Measurements from ENCODE around the gene ABHD8. TPM values are rescaled to one million over a fixed set of nuclear protein-coding genes. Genes with fewer than 3 reads are reported as not detected.

ABHD8 gene
- total RNA-seq, 1 experiment from 2014 or later: 13.2 TPM

DNA sequence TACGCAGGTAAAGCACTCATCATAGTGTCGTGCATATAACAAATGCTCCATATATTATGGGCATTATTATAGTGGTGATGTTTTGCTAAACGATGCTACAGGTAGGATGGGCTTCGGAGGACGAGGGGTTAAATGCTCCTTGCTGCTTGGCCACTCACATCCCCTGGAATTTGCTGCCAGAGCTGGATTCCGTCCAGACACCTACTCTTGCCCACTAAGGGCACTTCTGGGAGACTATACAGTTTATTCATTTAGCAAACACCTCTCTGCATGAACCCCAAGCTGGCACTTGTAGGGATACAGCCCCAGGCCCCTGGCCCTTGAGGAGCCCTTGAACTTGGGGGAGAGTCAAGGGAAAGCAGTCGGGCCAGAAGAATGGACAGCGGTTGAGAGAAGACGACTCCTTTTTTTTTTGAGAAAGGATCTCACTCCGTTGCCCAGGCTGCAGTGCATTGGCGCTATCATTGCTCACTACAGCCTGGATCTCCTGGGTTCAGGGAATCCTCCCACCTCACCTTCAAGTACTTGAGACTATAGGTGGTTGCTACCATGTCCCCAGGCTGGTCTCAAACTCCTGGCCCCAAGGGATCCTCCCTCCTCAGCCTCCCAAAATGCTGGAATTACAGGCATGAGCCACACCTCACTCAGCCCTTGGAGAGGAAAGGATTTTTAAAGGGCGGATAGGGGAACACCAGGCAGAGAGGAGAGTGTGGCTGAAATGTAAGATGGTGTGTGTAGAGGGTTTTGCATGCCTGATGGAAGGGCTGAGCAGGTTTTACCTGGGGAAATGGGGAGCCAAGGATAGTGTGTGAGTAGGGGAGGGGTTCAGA is 1.4 kb upstream of the ABHD8 start:
- DNase-seq (ENCODE audit: low spot score) (no peak), ATAC-seq (no peak)
- H3K9me3 Mint-ChIP-seq: no peaks in the 10 kb centered on the region
- peak; percentile 89; the same call in 1 of the 2 replicates for TF ChIP-seq ZNF121 (CRISPR knock-in tag; IDR thresholded peaks at IDR 0.05)
- TF ChIP-seq GABPB1 (CRISPR knock-in tag; IDR thresholded peaks at IDR 0.05): no peak
- TF ChIP-seq, protein P1, sequence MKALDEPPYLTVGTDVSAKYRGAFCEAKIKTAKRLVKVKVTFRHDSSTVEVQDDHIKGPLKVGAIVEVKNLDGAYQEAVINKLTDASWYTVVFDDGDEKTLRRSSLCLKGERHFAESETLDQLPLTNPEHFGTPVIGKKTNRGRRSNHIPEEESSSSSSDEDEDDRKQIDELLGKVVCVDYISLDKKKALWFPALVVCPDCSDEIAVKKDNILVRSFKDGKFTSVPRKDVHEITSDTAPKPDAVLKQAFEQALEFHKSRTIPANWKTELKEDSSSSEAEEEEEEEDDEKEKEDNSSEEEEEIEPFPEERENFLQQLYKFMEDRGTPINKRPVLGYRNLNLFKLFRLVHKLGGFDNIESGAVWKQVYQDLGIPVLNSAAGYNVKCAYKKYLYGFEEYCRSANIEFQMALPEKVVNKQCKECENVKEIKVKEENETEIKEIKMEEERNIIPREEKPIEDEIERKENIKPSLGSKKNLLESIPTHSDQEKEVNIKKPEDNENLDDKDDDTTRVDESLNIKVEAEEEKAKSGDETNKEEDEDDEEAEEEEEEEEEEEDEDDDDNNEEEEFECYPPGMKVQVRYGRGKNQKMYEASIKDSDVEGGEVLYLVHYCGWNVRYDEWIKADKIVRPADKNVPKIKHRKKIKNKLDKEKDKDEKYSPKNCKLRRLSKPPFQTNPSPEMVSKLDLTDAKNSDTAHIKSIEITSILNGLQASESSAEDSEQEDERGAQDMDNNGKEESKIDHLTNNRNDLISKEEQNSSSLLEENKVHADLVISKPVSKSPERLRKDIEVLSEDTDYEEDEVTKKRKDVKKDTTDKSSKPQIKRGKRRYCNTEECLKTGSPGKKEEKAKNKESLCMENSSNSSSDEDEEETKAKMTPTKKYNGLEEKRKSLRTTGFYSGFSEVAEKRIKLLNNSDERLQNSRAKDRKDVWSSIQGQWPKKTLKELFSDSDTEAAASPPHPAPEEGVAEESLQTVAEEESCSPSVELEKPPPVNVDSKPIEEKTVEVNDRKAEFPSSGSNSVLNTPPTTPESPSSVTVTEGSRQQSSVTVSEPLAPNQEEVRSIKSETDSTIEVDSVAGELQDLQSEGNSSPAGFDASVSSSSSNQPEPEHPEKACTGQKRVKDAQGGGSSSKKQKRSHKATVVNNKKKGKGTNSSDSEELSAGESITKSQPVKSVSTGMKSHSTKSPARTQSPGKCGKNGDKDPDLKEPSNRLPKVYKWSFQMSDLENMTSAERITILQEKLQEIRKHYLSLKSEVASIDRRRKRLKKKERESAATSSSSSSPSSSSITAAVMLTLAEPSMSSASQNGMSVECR (CRISPR knock-in tag; IDR thresholded peaks at IDR 0.05; ENCODE audit: borderline replicate concordance): no peak
- ChIA-PET POLR2A (interaction anchor here (0.5 to 1.3 kb wide), 8 partner anchors 8 to 100 kb away, joined by 3 to 17 read pairs (median 6); partner anchors contain the start of gene BST2), CTCF (interaction anchor here (0.5 to 3.1 kb wide), 27 partner anchors 8 to 272 kb away, joined by 3 to 60 read pairs (median 5); partner anchors contain the start of genes ANKLE1, BABAM1 and USE1)
- H3K36me3 Mint-ChIP-seq: peaks cover 5% of the 10 kb centered on the region
- peak overlapping the region; percentile 89 for H3K4me3 Mint-ChIP-seq
- H3K27me3 Mint-ChIP-seq (ENCODE audit: low read depth): no peaks in the 10 kb centered on the region
- H3K4me1 Mint-ChIP-seq: peaks cover 39% of the 10 kb centered on the region
- peak overlapping the region; percentile 81 for H3K27ac Mint-ChIP-seq

DNA sequence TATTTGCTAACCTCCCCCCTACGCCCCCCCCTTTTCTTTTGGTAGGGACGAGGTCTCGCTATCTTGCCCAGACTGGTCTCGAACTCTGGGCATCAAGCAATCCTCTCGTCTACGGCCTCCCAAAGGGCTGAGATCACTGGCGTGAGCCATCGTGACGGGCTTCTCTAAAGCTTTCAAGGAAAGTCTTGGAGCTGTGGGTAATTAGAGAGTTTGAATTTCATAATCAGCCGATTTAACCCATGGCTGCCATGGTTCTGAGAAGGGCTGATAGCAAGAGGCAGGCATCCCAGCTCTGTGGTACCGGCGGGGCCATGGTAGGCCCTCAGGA is 679 bp upstream of the ABHD8 start:
- Mint-ChIP-seq H3K36me3 (peaks cover 6% of the 10 kb centered on the region), H3K4me1 (peaks cover 37% of the 10 kb centered on the region), H3K4me3 (peak overlapping the region; percentile 68), H3K27me3 (ENCODE audit: low read depth) (no peaks in the 10 kb centered on the region), H3K9me3 (no peaks in the 10 kb centered on the region), H3K27ac (peak overlapping the region; percentile 57; the same call in 1 of the 2 replicates)
- CTCF ChIA-PET: interaction anchor here (0.7 to 2.1 kb wide), 7 partner anchors 11 to 178 kb away, joined by 3 to 8 read pairs (median 4); no protein-coding TSS in a partner anchor
- TF ChIP-seq ZNF396 (CRISPR knock-in tag; IDR thresholded peaks at IDR 0.05; ENCODE audit: borderline replicate concordance): no peak
- TF ChIP-seq, protein P2, sequence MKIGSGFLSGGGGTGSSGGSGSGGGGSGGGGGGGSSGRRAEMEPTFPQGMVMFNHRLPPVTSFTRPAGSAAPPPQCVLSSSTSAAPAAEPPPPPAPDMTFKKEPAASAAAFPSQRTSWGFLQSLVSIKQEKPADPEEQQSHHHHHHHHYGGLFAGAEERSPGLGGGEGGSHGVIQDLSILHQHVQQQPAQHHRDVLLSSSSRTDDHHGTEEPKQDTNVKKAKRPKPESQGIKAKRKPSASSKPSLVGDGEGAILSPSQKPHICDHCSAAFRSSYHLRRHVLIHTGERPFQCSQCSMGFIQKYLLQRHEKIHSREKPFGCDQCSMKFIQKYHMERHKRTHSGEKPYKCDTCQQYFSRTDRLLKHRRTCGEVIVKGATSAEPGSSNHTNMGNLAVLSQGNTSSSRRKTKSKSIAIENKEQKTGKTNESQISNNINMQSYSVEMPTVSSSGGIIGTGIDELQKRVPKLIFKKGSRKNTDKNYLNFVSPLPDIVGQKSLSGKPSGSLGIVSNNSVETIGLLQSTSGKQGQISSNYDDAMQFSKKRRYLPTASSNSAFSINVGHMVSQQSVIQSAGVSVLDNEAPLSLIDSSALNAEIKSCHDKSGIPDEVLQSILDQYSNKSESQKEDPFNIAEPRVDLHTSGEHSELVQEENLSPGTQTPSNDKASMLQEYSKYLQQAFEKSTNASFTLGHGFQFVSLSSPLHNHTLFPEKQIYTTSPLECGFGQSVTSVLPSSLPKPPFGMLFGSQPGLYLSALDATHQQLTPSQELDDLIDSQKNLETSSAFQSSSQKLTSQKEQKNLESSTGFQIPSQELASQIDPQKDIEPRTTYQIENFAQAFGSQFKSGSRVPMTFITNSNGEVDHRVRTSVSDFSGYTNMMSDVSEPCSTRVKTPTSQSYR (CRISPR knock-in tag; IDR thresholded peaks at IDR 0.05): no peak
- TF ChIP-seq, protein P3, sequence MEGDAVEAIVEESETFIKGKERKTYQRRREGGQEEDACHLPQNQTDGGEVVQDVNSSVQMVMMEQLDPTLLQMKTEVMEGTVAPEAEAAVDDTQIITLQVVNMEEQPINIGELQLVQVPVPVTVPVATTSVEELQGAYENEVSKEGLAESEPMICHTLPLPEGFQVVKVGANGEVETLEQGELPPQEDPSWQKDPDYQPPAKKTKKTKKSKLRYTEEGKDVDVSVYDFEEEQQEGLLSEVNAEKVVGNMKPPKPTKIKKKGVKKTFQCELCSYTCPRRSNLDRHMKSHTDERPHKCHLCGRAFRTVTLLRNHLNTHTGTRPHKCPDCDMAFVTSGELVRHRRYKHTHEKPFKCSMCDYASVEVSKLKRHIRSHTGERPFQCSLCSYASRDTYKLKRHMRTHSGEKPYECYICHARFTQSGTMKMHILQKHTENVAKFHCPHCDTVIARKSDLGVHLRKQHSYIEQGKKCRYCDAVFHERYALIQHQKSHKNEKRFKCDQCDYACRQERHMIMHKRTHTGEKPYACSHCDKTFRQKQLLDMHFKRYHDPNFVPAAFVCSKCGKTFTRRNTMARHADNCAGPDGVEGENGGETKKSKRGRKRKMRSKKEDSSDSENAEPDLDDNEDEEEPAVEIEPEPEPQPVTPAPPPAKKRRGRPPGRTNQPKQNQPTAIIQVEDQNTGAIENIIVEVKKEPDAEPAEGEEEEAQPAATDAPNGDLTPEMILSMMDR (IDR thresholded peaks at IDR 0.05): 0 out of 2 replicates have a peak, but pooled peaks have one; percentile 2
- ATAC-seq (no peak), DNase-seq (ENCODE audit: low spot score) (no peak)
- POLR2A ChIA-PET: no interaction called here

DNA sequence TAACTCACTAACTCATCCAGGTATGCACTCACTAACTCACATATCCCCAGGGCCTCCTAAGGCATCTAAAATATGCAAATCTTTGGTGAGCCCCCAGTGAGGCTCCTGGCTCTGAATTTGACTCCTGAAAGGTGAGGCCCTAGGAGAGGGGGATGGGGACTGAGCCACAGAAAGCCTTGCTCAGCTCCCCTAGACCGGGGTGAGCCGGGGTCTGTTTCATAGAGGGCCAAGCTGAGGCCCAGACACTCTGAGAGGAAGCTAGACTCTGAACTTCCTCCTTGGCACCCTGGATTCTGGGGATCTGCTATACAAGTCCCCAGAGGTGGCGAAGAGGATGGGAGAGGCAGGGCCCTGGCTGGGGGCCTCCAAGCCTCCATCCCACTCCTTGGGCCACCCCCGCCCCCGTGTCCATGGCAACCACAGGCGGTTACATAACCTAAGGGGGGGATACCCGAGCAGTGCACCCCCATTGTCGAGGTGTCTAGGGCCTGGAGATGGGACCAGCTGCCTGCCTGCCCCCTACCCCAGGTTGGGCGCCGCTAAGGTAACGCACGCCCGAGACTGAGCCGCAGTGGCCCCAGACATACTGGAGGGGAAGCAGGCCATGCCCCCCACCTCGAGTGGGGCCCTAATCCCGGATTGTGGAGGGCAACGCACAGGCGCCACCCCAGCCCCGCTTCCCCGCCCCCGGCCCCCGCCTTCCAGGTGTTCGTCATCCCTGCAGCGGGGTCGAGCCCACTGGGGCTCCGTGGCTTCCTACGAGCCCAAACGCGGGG is 646 bp downstream of the ABHD8 start:
- ChIA-PET POLR2A (interaction anchor here (0.5 to 1.5 kb wide), 3 partner anchors 9 to 46 kb away, joined by 3 to 4 read pairs (median 3); no protein-coding TSS in a partner anchor), CTCF (interaction anchor here (0.9 to 1.2 kb wide), 4 partner anchors 8 to 31 kb away, joined by 3 to 12 read pairs (median 3); no protein-coding TSS in a partner anchor)
- peaks cover 31% of the 10 kb centered on the region for H3K4me1 Mint-ChIP-seq
- TF ChIP-seq GTF2I (CRISPR knock-in tag; conservative IDR thresholded peaks at IDR 0.05): no peak
- 0 out of 2 replicates have a peak, but pooled peaks have one; percentile 14 for TF ChIP-seq EMX1 (CRISPR knock-in tag; IDR thresholded peaks at IDR 0.05)
- 0 out of 2 replicates have a peak, but pooled peaks have one; percentile 5 for TF ChIP-seq FOXP1 (CRISPR knock-in tag; IDR thresholded peaks at IDR 0.05; ENCODE audit: borderline replicate concordance)
- TF ChIP-seq ZNF121 (CRISPR knock-in tag; IDR thresholded peaks at IDR 0.05): no peak
- TF ChIP-seq, protein P3 (IDR thresholded peaks at IDR 0.05): no peak
- TF ChIP-seq MYBL2 (CRISPR knock-in tag; IDR thresholded peaks at IDR 0.05): no peak
- ATAC-seq (no peak; the same call in 1 of the 2 replicates), DNase-seq (ENCODE audit: low spot score) (peak; percentile 40)
- H3K9me3 Mint-ChIP-seq: peaks cover 5% of the 10 kb centered on the region
- no peak overlapping the region for H3K27ac Mint-ChIP-seq
- H3K36me3 Mint-ChIP-seq: peaks cover 16% of the 10 kb centered on the region
- no peaks in the 10 kb centered on the region for H3K27me3 Mint-ChIP-seq (ENCODE audit: low read depth)
- H3K4me3 Mint-ChIP-seq: peak overlapping the region; percentile 68

Data from WTC11 (cell line).